ENCODE results near the gene LNX1.

Gene LNX1

DNA sequence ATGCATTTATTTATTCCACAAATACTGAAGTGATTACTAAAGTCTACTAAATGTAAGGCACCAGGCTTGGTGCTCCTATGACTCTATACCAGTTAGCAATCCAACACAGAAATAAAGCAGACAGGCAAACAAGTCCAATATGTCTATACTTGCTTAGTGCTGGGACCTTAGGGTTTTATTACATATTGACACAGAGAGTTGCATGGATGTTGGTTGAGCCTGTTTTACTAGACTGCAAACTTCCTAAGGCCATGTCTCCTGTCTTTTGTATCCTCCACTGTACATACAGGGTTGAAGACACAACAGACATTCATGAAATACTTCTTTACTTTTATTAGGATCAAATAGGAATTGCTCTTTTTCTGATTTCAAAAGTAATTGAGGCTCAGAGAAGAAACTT is 69.0 kb downstream of the LNX1 start:
- no peak for DNase-seq (ENCODE audit: low read depth)
- TF ChIP-seq, protein P1, sequence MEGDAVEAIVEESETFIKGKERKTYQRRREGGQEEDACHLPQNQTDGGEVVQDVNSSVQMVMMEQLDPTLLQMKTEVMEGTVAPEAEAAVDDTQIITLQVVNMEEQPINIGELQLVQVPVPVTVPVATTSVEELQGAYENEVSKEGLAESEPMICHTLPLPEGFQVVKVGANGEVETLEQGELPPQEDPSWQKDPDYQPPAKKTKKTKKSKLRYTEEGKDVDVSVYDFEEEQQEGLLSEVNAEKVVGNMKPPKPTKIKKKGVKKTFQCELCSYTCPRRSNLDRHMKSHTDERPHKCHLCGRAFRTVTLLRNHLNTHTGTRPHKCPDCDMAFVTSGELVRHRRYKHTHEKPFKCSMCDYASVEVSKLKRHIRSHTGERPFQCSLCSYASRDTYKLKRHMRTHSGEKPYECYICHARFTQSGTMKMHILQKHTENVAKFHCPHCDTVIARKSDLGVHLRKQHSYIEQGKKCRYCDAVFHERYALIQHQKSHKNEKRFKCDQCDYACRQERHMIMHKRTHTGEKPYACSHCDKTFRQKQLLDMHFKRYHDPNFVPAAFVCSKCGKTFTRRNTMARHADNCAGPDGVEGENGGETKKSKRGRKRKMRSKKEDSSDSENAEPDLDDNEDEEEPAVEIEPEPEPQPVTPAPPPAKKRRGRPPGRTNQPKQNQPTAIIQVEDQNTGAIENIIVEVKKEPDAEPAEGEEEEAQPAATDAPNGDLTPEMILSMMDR (IDR thresholded peaks at IDR 0.05; ENCODE audit: low read depth, low read length, missing control alignments), result no peak

DNA sequence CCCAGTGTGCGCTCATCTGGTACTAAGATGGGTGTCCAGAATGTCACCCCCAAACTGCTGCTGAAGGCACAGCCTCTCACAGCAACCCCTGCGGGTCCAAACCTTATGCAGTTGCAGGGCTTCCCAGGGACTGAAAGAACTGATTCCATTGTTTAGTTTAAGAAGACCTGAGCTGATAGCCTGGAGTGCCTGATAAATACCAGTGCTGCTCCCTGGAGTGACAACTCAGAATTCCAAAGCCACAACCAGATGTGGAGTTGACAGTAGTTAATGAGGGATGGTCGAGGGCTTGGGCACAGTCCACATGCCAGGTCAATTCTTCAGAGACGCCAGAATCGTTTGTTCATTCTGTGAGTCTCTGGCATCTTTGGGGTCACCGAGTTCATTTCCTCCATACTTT is 71.2 kb downstream of the LNX1 start:
- TF ChIP-seq, protein P1 (IDR thresholded peaks at IDR 0.05; ENCODE audit: low read depth, low read length, missing control alignments), result no peak
- DNase-seq (ENCODE audit: low read depth), result no peak
- no peak overlapping the region for H3K4me3 ChIP-seq (ENCODE audit: low read depth, low read length)

More for the DNA sequence above, 69.0 kb downstream of the LNX1 start:
- H3K4me3 ChIP-seq (ENCODE audit: low read depth, low read length), result no peak overlapping the region

GRCh38 chr4:53518807-53519206 is 72.5 kb downstream of the LNX1 start:
- no peak overlapping the region for H3K4me3 ChIP-seq (ENCODE audit: low read depth, low read length)
- DNase-seq (ENCODE audit: low read depth), result no peak
- TF ChIP-seq, protein P1 (IDR thresholded peaks at IDR 0.05; ENCODE audit: low read depth, low read length, missing control alignments), result no peak

GRCh38 chr4:53515076-53515475 is 76.2 kb downstream of the LNX1 start:
- no peak overlapping the region for H3K4me3 ChIP-seq (ENCODE audit: low read depth, low read length)
- DNase-seq (ENCODE audit: low read depth), result no peak
- TF ChIP-seq, protein P1 (IDR thresholded peaks at IDR 0.05; ENCODE audit: low read depth, low read length, missing control alignments), result no peak

- DNase-seq (ENCODE audit: low read depth), result no peak
- no peak overlapping the region for H3K4me3 ChIP-seq (ENCODE audit: low read depth, low read length)
- TF ChIP-seq, protein P1 (IDR thresholded peaks at IDR 0.05; ENCODE audit: low read depth, low read length, missing control alignments), result no peak
Observed at GRCh38 chr4:53514509-53514908, 76.8 kb downstream of the LNX1 start.

DNA sequence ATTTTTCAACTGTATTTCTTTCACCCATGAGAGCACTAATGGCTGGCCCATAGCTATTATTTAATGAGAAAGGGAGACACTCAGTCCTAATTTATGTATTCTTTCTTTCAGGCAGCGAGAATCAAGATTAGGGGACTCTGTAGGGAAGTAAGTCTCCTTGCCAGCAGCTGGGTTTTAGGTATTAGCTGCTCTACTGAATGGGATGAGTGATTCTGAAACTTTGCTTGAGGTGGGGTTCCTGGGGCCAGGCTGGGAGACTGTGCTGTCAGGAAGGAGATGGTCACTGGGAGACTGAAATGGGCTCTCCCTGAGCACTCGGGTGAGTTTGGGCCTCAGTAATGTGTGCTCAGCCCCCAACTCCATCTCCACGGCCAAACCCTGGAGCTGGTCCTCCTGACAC is 78.7 kb downstream of the LNX1 start:
- DNase-seq (ENCODE audit: low read depth), result no peak
- no peak overlapping the region for H3K4me3 ChIP-seq (ENCODE audit: low read depth, low read length)
- TF ChIP-seq, protein P1 (IDR thresholded peaks at IDR 0.05; ENCODE audit: low read depth, low read length, missing control alignments), result no peak

DNA sequence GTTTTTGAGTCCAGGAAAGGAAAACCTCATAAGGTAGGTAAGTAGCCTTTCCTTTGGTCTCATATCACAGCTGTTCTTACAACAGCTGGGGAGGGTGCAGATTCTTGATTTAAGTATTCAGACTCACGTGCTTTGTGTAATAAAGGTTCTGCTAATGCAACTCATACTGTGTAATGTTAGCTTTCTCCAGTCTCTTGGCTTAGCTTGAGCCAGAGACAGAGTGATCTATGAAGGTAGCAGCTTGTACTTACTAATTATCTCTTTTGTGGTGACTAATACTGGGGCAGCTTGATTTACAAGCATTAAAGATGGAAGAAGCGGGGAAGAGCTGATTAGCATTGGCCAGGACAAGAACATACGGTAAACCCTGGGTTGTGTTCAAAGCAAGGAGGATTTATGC is 80.3 kb downstream of the LNX1 start:
- TF ChIP-seq, protein P1 (IDR thresholded peaks at IDR 0.05; ENCODE audit: low read depth, low read length, missing control alignments), result no peak
- no peak for DNase-seq (ENCODE audit: low read depth)
- H3K4me3 ChIP-seq (ENCODE audit: low read depth, low read length), result no peak overlapping the region

Data from GM12864 (cell line).